ENCODE measurements around the gene SEPSECS.

DNA sequence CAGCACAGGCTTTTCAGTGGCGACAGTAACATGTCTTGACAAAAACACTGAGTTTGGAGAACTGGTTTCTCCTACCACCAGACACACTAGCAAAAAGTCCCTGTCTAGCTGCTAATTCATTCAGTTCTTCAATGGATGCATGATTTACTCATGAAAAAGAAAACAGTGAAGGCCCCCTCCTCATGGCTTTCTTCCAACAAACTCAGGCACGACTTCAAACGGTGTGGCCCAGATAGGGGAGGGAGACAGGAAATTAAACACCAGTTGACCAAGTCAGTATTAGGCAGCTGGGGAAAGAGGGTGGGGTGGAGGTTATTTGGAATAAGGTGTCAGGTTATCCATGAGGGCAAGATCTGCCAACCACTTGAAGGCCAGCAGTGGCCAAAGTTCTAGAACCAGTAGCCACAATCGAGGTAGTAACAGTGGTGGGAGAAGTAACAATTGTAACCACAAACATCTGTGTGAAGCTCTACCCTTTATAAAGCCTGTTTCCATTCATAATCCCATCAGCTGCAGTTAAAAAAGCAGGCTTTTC, 60.2 kb downstream of the SEPSECS start:
- TF ChIP-seq POLR2A (IDR thresholded peaks at IDR 0.05; ENCODE audit: low read length) (no peak), GATA1 (IDR thresholded peaks at IDR 0.05; ENCODE audit: low read depth, low read length) (no peak)

Measured in erythroblast (primary cell).